H1 (cell line): ENCODE data around the gene TP53BP1. TPM values are rescaled to one million over a fixed set of nuclear protein-coding genes. Genes with fewer than 3 reads are reported as not detected.

ENCODE experiments used
- CTCF ChIA-PET: fragments of 300-600 bp; sonication (Branson Sonifier 250); formaldehyde crosslinking; loops from one replicate; lab custom pipeline; 2021; ENCODE audit not compliant: partially characterized antibody; lab: Charles Lee
- POLR2A ChIA-PET: fragments of 300-600 bp; sonication (Branson Sonifier 250); formaldehyde crosslinking; loops from one replicate; lab custom pipeline; 2021; ENCODE audit warnings: inconsistent platforms; ENCODE audit not compliant: partially characterized antibody; lab: Charles Lee
- DNase-seq, 2 experiments: peaks; one replicate each; pipeline versions ENCODE4 v3.0.0 to v3.0.0-alpha.2; 2010 to 2022; ENCODE audit warnings: low spot score in 2 of 2, low read depth in 1 of 2, mixed read lengths in 1 of 2
- FAIRE-seq: peaks from 2 replicates; lab custom pipeline; 2011; peaks lifted over from hg19 to GRCh38; lab: Jason Lieb, UNC
- H2AFZ ChIP-seq: 2 replicates; pipeline ENCODE4 v1.8.1; 2012; ENCODE audit warnings: low read length, inconsistent platforms
- H2AK5ac ChIP-seq: 2 replicates; pipeline ENCODE4 v1.6.1; 2013; ENCODE audit warnings: low read depth, low read length
- H2BK120ac ChIP-seq: replicated peaks from 2 replicates; pipeline ENCODE3; 2013; ENCODE audit warnings: low read depth, low read length, inconsistent platforms
- H2BK12ac ChIP-seq: 2 replicates; pipeline ENCODE4 v1.6.1; 2013; ENCODE audit warnings: low read depth, low read length
- H2BK15ac ChIP-seq: 2 replicates; pipeline ENCODE4 v1.6.1; 2013; ENCODE audit warnings: low read length
- H2BK20ac ChIP-seq: 2 replicates; pipeline ENCODE4 v1.6.1; 2013; ENCODE audit warnings: low read length
- H2BK5ac ChIP-seq: 2 replicates; pipeline ENCODE4 v1.6.1; 2013; ENCODE audit warnings: low read depth, low read length
- H3K14ac ChIP-seq: 2 replicates; pipeline ENCODE4 v1.6.1; 2013; ENCODE audit warnings: inconsistent platforms; ENCODE audit not compliant: insufficient read length
- H3K18ac ChIP-seq: 2 replicates; pipeline ENCODE4 v1.6.1; 2013; ENCODE audit warnings: low read length; ENCODE audit errors: extremely low read depth
- H3K23ac ChIP-seq: 2 replicates; pipeline ENCODE4 v1.6.1; 2013; ENCODE audit warnings: inconsistent platforms; ENCODE audit not compliant: insufficient read length
- H3K23me2 ChIP-seq: 2 replicates; pipeline ENCODE4 v1.6.1; 2013; ENCODE audit warnings: low read depth, low read length
- H3K27ac ChIP-seq: 2 replicates; pipeline ENCODE4 v1.6.1; 2011; ENCODE audit warnings: low read depth, low read length, inconsistent platforms
- H3K27me3 ChIP-seq, 4 experiments: replicated peaks in 1 of 4; 1 replicate in 1 of 4; 2 replicates in 3 of 4; pipeline versions ENCODE4 v1.6.1 to v1.8.1; 2011 to 2013; ENCODE audit warnings: low read length in 3 of 4, mild to moderate bottlenecking in 3 of 4, inconsistent platforms in 2 of 4, mixed read lengths in 2 of 4, moderate library complexity in 1 of 4; ENCODE audit not compliant: control insufficient read depth in 3 of 4, insufficient read depth in 3 of 4; ENCODE audit errors: extremely low read depth in 1 of 4
- H3K36me3 ChIP-seq, 4 experiments: 2 replicates each; pipeline versions ENCODE4 v1.6.1 to v1.8.1; 2011 to 2013; ENCODE audit warnings: mild to moderate bottlenecking in 4 of 4, low read length in 3 of 4, moderate library complexity in 2 of 4, control low read depth in 1 of 4, inconsistent platforms in 1 of 4; ENCODE audit not compliant: insufficient read depth in 4 of 4, control insufficient read depth in 2 of 4
- H3K4ac ChIP-seq: replicated peaks from 2 replicates; pipeline ENCODE3; 2013; ENCODE audit warnings: low read length, low read depth, mixed read lengths, inconsistent platforms; ENCODE audit not compliant: insufficient read length
- H3K4me1 ChIP-seq, 4 experiments: replicated peaks in 1 of 4; 1 replicate in 1 of 4; 2 replicates in 3 of 4; pipeline versions ENCODE4 v1.6.1 to v1.8.1; 2011 to 2013; ENCODE audit warnings: low read length in 3 of 4, inconsistent platforms in 2 of 4, mixed read lengths in 1 of 4; ENCODE audit not compliant: insufficient read depth in 4 of 4, control insufficient read depth in 3 of 4
- H3K4me2 ChIP-seq, 2 experiments: 2 replicates each; pipeline versions ENCODE4 v1.6.1 to v1.8.1; 2011 to 2013; ENCODE audit warnings: low read depth in 2 of 2, low read length in 2 of 2, control low read depth in 1 of 2, inconsistent platforms in 1 of 2, mild to moderate bottlenecking in 1 of 2; ENCODE audit not compliant: insufficient read depth in 1 of 2
- H3K4me3 ChIP-seq, 4 experiments: fragments of 200-600, 300-600 bp in 1 of 4; sonication (generic), shearing (Covaris generic), sonication (Bioruptor Twin) in 1 of 4; 2 replicates each; pipeline versions ENCODE4 v1.5.1 to v1.8.1; 2011 to 2016; ENCODE audit warnings: low read length in 4 of 4, low read depth in 3 of 4, control low read depth in 2 of 4, inconsistent platforms in 2 of 4, mild to moderate bottlenecking in 2 of 4, mixed read lengths in 1 of 4, moderate library complexity in 1 of 4; ENCODE audit not compliant: insufficient read depth in 2 of 4; ENCODE audit errors: extremely low read depth in 1 of 4
- H3K56ac ChIP-seq: replicated peaks from 2 replicates; pipeline ENCODE3; 2013; ENCODE audit warnings: low read depth, mild to moderate bottlenecking, mixed read lengths, low read length, inconsistent platforms; ENCODE audit not compliant: insufficient read length
- H3K79me1 ChIP-seq: 2 replicates; pipeline ENCODE4 v1.6.1; 2013; ENCODE audit warnings: low read depth, low read length, control low read depth
- H3K79me2 ChIP-seq, 2 experiments: 2 replicates each; pipeline versions ENCODE4 v1.6.1 to v1.8.1; 2012 to 2013; ENCODE audit warnings: low read length in 2 of 2, mild to moderate bottlenecking in 2 of 2, inconsistent platforms in 1 of 2; ENCODE audit not compliant: insufficient read depth in 2 of 2, control insufficient read depth in 1 of 2
- H3K9ac ChIP-seq, 4 experiments: replicated peaks in 1 of 4; 1 replicate in 1 of 4; 2 replicates in 3 of 4; pipeline versions ENCODE4 v1.6.1 to v1.8.1; 2011 to 2013; ENCODE audit warnings: low read depth in 3 of 4, low read length in 3 of 4, control low read depth in 2 of 4, mild to moderate bottlenecking in 2 of 4, moderate library complexity in 2 of 4, inconsistent platforms in 1 of 4; ENCODE audit errors: extremely low read depth in 1 of 4
- H3K9me3 ChIP-seq, 2 experiments: 2 replicates each; pipeline versions ENCODE4 v1.6.1 to v1.8.1; 2012 to 2013; ENCODE audit warnings: mild to moderate bottlenecking in 2 of 2, moderate library complexity in 2 of 2, control low read depth in 1 of 2, inconsistent platforms in 1 of 2, low read depth in 1 of 2, low read length in 1 of 2, mixed read lengths in 1 of 2; ENCODE audit not compliant: insufficient read depth in 2 of 2
- H4K20me1 ChIP-seq, 2 experiments: replicated peaks in 1 of 2; 2 replicates each; pipeline versions ENCODE3 to v1.8.1; 2011 to 2013; ENCODE audit warnings: inconsistent platforms in 2 of 2, low read length in 2 of 2, mild to moderate bottlenecking in 1 of 2; ENCODE audit not compliant: insufficient read depth in 2 of 2, control insufficient read depth in 1 of 2
- H4K5ac ChIP-seq: 2 replicates; pipeline ENCODE4 v1.6.1; 2013; ENCODE audit warnings: low read length, low read depth, mixed read lengths, inconsistent platforms; ENCODE audit not compliant: insufficient read length
- H4K8ac ChIP-seq: 2 replicates; pipeline ENCODE4 v1.8.0; 2013; ENCODE audit warnings: mild to moderate bottlenecking, moderate library complexity, low read length, inconsistent platforms; ENCODE audit not compliant: insufficient read depth; ENCODE audit errors: extremely low read depth
- H4K91ac ChIP-seq: replicated peaks from 2 replicates; pipeline ENCODE3; 2013; ENCODE audit warnings: low read length, mixed read lengths, inconsistent platforms; ENCODE audit not compliant: insufficient read length
- RBBP5 ChIP-seq: IDR thresholded peaks from 2 replicates; pipeline ENCODE4 v1.7.1; 2012; ENCODE audit warnings: low read depth, mild to moderate bottlenecking, inconsistent platforms, low read length, moderate library complexity, borderline replicate concordance
- SIRT6 ChIP-seq: IDR thresholded peaks from one replicate; pipeline ENCODE4 v1.7.1; 2012; ENCODE audit warnings: low read length, inconsistent platforms
- WGBS, 2 experiments: shearing (Covaris generic) in 1 of 2; methylation state at CpG; one replicate each; pipeline versions ENCODE4 v1.1.6 to v1.1.7; 2013 to 2015; ENCODE audit warnings: low lambda C conversion rate in 2 of 2, mixed read lengths in 2 of 2, inconsistent platforms in 1 of 2, low coverage in 1 of 2, missing lambda C conversion rate in 1 of 2; ENCODE audit not compliant: insufficient replicate concordance in 2 of 2, insufficient coverage in 1 of 2, insufficient read length in 1 of 2; ENCODE audit errors: extremely low coverage in 1 of 2, missing lambda C conversion rate in 1 of 2; 5-methylcytosine and 5-hydroxymethylcytosine counted together
- polyA plus RNA-seq, 7 experiments: library from polyadenylated mRNA; depleted of rRNA in 3 of 7; stranded (reverse) in 5 of 7; unstranded in 2 of 7; fragments of >200 nt in 5 of 7; fragments of 200-250 nt in 2 of 7; gene quantifications; 1 replicate in 5 of 7; 2 replicates in 1 of 7; 4 replicates in 1 of 7; pipeline versions ENCODE4 v1.2.1 to v1.2.3, GENCODE V29; 2011 to 2013; ENCODE audit warnings: missing spikeins in 2 of 7, mixed read lengths in 2 of 7
- total RNA-seq: library from RNA; stranded (reverse); fragmentation: NEBNext Ultra II Directional; extraction: Animal tissue kit (Norgen Biotek cat#: 25700); gene quantifications from 2 replicates; pipeline ENCODE4 v1.2.1, GENCODE V29; 2021
- TF ChIP-seq, protein P1 (sequence below): IDR thresholded peaks from 2 replicates; pipeline ENCODE4 v1.6.1; 2012; ENCODE audit warnings: low read length, inconsistent platforms

The TP53BP1 gene
- total and polyA plus RNA-seq, 2 of the 8 experiments (the other 6 are each of a cell fraction or from before 2014, with no cell fraction given), result 34.1 to 63.6 TPM

DNA sequence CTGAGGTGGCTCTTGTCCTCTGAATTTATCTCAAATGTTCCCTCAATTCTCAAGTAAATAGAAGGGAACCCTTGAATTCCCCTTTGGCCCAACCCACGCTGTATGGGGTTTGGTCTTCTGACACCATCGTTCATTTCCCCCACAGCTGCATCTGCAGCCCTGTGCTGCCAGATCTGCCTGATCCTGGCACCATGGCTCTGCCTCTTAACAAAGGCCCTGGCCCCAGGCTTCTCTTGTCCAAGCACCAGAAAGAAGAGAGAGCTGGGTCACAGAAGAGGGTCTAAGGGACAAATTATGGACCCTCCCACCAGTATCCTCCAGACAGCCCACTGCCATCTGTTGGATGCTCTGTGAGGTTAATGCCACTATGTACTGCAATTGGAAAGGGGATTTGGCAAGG lies 26.2 kb upstream of the TP53BP1 start:
- H3K9me3 ChIP-seq, result no peaks in the 10 kb centered on the region
- ChIA-PET CTCF (interaction anchor here (2.6 to 3.5 kb wide), 2 partner anchors 8 to 12 kb away, joined by 10 to 15 read pairs; no protein-coding TSS in a partner anchor), POLR2A (interaction anchor here (0.7 to 2.3 kb wide), 3 partner anchors 9 to 25 kb away, joined by 4 to 8 read pairs (median 4); no protein-coding TSS in a partner anchor)
- H3K27me3 ChIP-seq, result peaks cover 0 to 33% (median 25%) of the 10 kb centered on the region in 4 experiments; a peak in 6 of 7 replicates
- no peak overlapping the region for H3K56ac ChIP-seq
- FAIRE-seq, result no peak
- H3K4me1 ChIP-seq, result peaks cover 9 to 21% (median 13%) of the 10 kb centered on the region in 4 experiments; a peak in 6 of 7 replicates
- H2BK20ac ChIP-seq, result no peak overlapping the region
- no peak for DNase-seq
- WGBS, 2 experiments, result 72% methylated on average over 2 of the region's 2 CpGs; no CpG with 5 or more reads in 1 of the 2 experiments
- H4K91ac ChIP-seq, result no peak overlapping the region
- H2AFZ ChIP-seq, result no peak overlapping the region
- no peak overlapping the region for H2BK12ac ChIP-seq
- no peak overlapping the region for H3K27ac ChIP-seq
- no peak overlapping the region for H2AK5ac ChIP-seq
- no peaks in the 10 kb centered on the region for H3K36me3 ChIP-seq
- H2BK15ac ChIP-seq, result no peak overlapping the region
- TF ChIP-seq, protein P1, sequence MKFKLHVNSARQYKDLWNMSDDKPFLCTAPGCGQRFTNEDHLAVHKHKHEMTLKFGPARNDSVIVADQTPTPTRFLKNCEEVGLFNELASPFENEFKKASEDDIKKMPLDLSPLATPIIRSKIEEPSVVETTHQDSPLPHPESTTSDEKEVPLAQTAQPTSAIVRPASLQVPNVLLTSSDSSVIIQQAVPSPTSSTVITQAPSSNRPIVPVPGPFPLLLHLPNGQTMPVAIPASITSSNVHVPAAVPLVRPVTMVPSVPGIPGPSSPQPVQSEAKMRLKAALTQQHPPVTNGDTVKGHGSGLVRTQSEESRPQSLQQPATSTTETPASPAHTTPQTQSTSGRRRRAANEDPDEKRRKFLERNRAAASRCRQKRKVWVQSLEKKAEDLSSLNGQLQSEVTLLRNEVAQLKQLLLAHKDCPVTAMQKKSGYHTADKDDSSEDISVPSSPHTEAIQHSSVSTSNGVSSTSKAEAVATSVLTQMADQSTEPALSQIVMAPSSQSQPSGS, result no peak
- TF ChIP-seq SIRT6 (no peak), RBBP5 (no peak)
- no peak overlapping the region for H2BK120ac ChIP-seq
- H3K14ac ChIP-seq, result no peak overlapping the region
- peak overlapping the region in 1 of 4 experiments; percentile 72; a peak in 1 of 8 replicates for H3K4me3 ChIP-seq
- peak overlapping the region in 1 of 2 experiments; percentile 78; a peak in 2 of 4 replicates for H3K4me2 ChIP-seq
- H3K23me2 ChIP-seq, result peaks cover 15% of the 10 kb centered on the region; the same call in 1 of the 2 replicates
- H4K20me1 ChIP-seq, result no peaks in the 10 kb centered on the region
- H4K8ac ChIP-seq, result no peak overlapping the region
- H3K23ac ChIP-seq, result no peak overlapping the region
- no peak overlapping the region for H4K5ac ChIP-seq
- no peak overlapping the region for H3K18ac ChIP-seq
- no peak overlapping the region for H3K4ac ChIP-seq
- no peaks in the 10 kb centered on the region for H3K79me1 ChIP-seq
- no peak overlapping the region for H2BK5ac ChIP-seq
- H3K9ac ChIP-seq, result no peak overlapping the region
- no peaks in the 10 kb centered on the region for H3K79me2 ChIP-seq
